PC-9 (cell line): Measurements from ENCODE around the gene CHRNG. TPM values are rescaled to one million over a fixed set of nuclear protein-coding genes. Genes with fewer than 3 reads are reported as not detected.

Source experiments
- Bru-seq: library from RNA; stranded (reverse); fragments of 400-500 nt; gene quantifications from one replicate; lab custom pipeline; 2021; lab: Mats Ljungman, UMichigan
- BruChase-seq, 2 experiments: library from RNA; stranded (reverse); fragments of 400-500 nt; gene quantifications; one replicate each; lab custom pipeline; 2021; lab: Mats Ljungman, UMichigan
- BruUV-seq: library from RNA; stranded (reverse); fragments of 400-500 nt; replicated peaks from 2 replicates; lab custom pipeline; 2021; lab: Mats Ljungman, UMichigan
- CTCF ChIA-PET: fragments of 300-600 bp; sonication (Branson Sonifier 250); formaldehyde crosslinking; loops from one replicate; lab custom pipeline; 2022; ENCODE audit warnings: antibody characterized with exemption; lab: Charles Lee
- POLR2A ChIA-PET: fragments of 300-600 bp; sonication (Branson Sonifier 250); formaldehyde crosslinking; loops from one replicate; lab custom pipeline; 2022; ENCODE audit warnings: antibody characterized with exemption; ENCODE audit not compliant: unreplicated experiment; lab: Charles Lee
- DNase-seq, 2 experiments: peaks; one replicate each; pipeline versions ENCODE4 v3.0.0 to v3.0.0-alpha.2; 2015 to 2022; ENCODE audit warnings: mixed read lengths in 1 of 2
- H2AFZ ChIP-seq: fragments of 200-600 bp; sonication (generic); 2 replicates; pipeline ENCODE4 v1.8.1; 2017; ENCODE audit warnings: antibody characterized with exemption
- H3F3A ChIP-seq: fragments of 200-600 bp; sonication (generic); 2 replicates; pipeline ENCODE4 v1.8.1; 2017; ENCODE audit warnings: antibody characterized with exemption, mild to moderate bottlenecking, low read depth; ENCODE audit not compliant: insufficient read depth
- H3K27ac ChIP-seq: fragments of 200-600 bp; sonication (generic); 2 replicates; pipeline ENCODE4 v1.6.1; 2016; ENCODE audit warnings: mixed run types
- H3K27me3 ChIP-seq: fragments of 200-600 bp; sonication (generic); 2 replicates; pipeline ENCODE4 v1.6.1; 2016; ENCODE audit warnings: low read depth, mixed run types; ENCODE audit not compliant: insufficient read depth
- H3K36me3 ChIP-seq: fragments of 200-600 bp; sonication (generic); 2 replicates; pipeline ENCODE4 v1.6.1; 2016; ENCODE audit warnings: low read depth, mixed run types
- H3K4me1 ChIP-seq: fragments of 200-600 bp; sonication (generic); replicated peaks from 2 replicates; pipeline ENCODE4 v1.6.1; 2016; ENCODE audit warnings: mixed run types; ENCODE audit not compliant: insufficient read depth
- H3K4me2 ChIP-seq: fragments of 200-600 bp; sonication (generic); 2 replicates; pipeline ENCODE4 v1.6.1; 2017; ENCODE audit warnings: mixed run types
- H3K4me3 ChIP-seq: fragments of 200-600 bp; sonication (generic); 2 replicates; pipeline ENCODE4 v1.6.1; 2016; ENCODE audit warnings: mixed run types
- H3K79me2 ChIP-seq: fragments of 200-600 bp; sonication (generic); 2 replicates; pipeline ENCODE4 v1.6.1; 2017; ENCODE audit warnings: low read depth, mixed run types
- H3K9me2 ChIP-seq: fragments of 200-600 bp; sonication (generic); 2 replicates; pipeline ENCODE4 v1.8.1; 2017; ENCODE audit warnings: mild to moderate bottlenecking; ENCODE audit not compliant: insufficient read depth
- H3K9me3 ChIP-seq: fragments of 200-600 bp; sonication (generic); 2 replicates; pipeline ENCODE4 v1.8.1; 2016; ENCODE audit warnings: low read depth; ENCODE audit not compliant: insufficient read depth
- H4K20me1 ChIP-seq: fragments of 200-600 bp; sonication (generic); 2 replicates; pipeline ENCODE4 v1.8.1; 2017; ENCODE audit not compliant: insufficient read depth
- EZH2 ChIP-seq: fragments of 200-600 bp; sonication (generic); IDR thresholded peaks from 2 replicates; pipeline ENCODE4 v1.8.0; 2017; ENCODE audit warnings: antibody characterized with exemption, low read depth
- intact Hi-C: fragments of 100-400 bp; cut with micrococcal nuclease; formaldehyde crosslinking; loops from one replicate; pipeline ENCODE4 v1.10.0; 2022; ENCODE audit not compliant: unreplicated experiment
- long read RNA-seq: library from polyadenylated mRNA; stranded (forward); transcript quantifications from one replicate; pipeline ENCODE4 v2.0.0, GENCODE V29; 2022
- total RNA-seq: library from RNA; stranded (reverse); gene quantifications from 2 replicates; pipeline ENCODE4 v1.2.3, GENCODE V29; 2021
- TF ChIP-seq, protein P1 (sequence below): fragments of 200-600 bp; sonication (generic); conservative IDR thresholded peaks from 2 replicates; pipeline ENCODE4 v1.6.1; 2017; ENCODE audit warnings: mixed run types, antibody characterized with exemption, mild to moderate bottlenecking, moderate library complexity

CHRNG gene, protein sequence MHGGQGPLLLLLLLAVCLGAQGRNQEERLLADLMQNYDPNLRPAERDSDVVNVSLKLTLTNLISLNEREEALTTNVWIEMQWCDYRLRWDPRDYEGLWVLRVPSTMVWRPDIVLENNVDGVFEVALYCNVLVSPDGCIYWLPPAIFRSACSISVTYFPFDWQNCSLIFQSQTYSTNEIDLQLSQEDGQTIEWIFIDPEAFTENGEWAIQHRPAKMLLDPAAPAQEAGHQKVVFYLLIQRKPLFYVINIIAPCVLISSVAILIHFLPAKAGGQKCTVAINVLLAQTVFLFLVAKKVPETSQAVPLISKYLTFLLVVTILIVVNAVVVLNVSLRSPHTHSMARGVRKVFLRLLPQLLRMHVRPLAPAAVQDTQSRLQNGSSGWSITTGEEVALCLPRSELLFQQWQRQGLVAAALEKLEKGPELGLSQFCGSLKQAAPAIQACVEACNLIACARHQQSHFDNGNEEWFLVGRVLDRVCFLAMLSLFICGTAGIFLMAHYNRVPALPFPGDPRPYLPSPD
- not detected in 2 replicates for total RNA-seq
- Bru-seq, nascent RNA, result not detected
- BruChase-seq, experiment 1, labeled RNA remaining after a 2-hour chase, result not detected
- not detected for BruChase-seq, experiment 2, labeled RNA remaining after a 6-hour chase
- long read RNA-seq, result 0 reads

DNA sequence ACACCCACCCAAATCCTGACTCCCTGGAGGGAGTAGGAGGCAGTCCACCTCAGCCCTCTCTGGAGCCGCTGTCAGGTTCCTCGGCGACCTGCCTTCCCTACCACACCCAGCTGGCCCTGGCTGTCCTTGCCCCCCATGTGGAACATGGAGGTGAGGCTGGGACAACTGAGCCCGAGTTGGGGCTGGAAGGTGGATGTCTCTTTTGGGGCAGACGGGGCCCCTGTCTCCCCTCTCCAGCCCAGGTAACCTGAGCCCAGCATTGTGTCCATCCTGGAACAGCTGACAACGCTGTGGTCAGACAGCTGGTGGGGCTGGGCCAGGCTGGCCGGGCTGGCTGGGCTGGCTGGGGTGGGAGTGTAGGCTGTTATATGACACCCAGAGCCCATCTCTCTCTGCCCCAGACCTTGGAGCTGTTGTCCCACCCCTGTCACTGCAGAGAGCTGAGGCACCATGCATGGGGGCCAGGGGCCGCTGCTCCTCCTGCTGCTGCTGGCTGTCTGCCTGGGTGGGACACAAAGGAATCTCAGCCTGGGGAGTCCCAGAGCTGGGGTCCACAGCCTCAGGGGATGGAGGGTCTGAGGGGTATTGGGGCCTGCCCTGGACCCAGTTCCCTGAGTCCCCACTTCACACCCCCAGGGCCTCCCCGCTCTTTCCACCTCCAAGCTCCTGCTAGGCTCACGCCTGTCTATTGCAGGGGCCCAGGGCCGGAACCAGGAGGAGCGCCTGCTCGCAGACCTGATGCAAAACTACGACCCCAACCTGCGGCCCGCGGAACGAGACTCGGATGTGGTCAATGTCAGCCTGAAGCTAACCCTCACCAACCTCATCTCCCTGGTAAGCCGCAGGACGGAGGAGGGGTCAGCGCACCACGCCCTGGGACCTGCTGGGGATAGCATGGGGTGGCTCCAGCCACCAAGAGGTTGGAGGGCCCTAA lies at the start of gene CHRNG:
Gene CHRNG (plus strand): TSS at position 395 of the 934 bp plus-strand sequence. CDS start 56 bp downstream, at position 451.
- Histone ChIP-seq H3K79me2 (no peaks in the 10 kb centered on the region), H3K9me2 (no peaks in the 10 kb centered on the region), H3K27ac (no peak within 1 kb of the TSS), H3K4me1 (no peaks in the 10 kb centered on the region), H2AFZ (no peak within 1 kb of the TSS), H3K4me3 (no peak within 1 kb of the TSS), H3K27me3 (no peaks in the 10 kb centered on the region), H4K20me1 (no peaks in the 10 kb centered on the region), H3K36me3 (no peaks in the 10 kb centered on the region), H3F3A (no peaks in the 10 kb centered on the region), H3K9me3 (0 out of 2 replicates have a peak, but pooled peaks cover 2% of the 10 kb centered on the region), H3K4me2 (no peak within 1 kb of the TSS)
- POLR2A ChIA-PET, result no interaction called here
- CTCF ChIA-PET, result interaction anchor here (0.5 to 0.7 kb wide), 2 partner anchors 63 to 106 kb away, joined by 3 to 4 read pairs; no protein-coding TSS in a partner anchor
- no peak for TF ChIP-seq EZH2
- TF ChIP-seq, protein P1, sequence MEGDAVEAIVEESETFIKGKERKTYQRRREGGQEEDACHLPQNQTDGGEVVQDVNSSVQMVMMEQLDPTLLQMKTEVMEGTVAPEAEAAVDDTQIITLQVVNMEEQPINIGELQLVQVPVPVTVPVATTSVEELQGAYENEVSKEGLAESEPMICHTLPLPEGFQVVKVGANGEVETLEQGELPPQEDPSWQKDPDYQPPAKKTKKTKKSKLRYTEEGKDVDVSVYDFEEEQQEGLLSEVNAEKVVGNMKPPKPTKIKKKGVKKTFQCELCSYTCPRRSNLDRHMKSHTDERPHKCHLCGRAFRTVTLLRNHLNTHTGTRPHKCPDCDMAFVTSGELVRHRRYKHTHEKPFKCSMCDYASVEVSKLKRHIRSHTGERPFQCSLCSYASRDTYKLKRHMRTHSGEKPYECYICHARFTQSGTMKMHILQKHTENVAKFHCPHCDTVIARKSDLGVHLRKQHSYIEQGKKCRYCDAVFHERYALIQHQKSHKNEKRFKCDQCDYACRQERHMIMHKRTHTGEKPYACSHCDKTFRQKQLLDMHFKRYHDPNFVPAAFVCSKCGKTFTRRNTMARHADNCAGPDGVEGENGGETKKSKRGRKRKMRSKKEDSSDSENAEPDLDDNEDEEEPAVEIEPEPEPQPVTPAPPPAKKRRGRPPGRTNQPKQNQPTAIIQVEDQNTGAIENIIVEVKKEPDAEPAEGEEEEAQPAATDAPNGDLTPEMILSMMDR, result no peak
- intact Hi-C loops, result no loop called here
- DNase-seq, result no peak
- BruUV-seq, result no TSS peak

DNA sequence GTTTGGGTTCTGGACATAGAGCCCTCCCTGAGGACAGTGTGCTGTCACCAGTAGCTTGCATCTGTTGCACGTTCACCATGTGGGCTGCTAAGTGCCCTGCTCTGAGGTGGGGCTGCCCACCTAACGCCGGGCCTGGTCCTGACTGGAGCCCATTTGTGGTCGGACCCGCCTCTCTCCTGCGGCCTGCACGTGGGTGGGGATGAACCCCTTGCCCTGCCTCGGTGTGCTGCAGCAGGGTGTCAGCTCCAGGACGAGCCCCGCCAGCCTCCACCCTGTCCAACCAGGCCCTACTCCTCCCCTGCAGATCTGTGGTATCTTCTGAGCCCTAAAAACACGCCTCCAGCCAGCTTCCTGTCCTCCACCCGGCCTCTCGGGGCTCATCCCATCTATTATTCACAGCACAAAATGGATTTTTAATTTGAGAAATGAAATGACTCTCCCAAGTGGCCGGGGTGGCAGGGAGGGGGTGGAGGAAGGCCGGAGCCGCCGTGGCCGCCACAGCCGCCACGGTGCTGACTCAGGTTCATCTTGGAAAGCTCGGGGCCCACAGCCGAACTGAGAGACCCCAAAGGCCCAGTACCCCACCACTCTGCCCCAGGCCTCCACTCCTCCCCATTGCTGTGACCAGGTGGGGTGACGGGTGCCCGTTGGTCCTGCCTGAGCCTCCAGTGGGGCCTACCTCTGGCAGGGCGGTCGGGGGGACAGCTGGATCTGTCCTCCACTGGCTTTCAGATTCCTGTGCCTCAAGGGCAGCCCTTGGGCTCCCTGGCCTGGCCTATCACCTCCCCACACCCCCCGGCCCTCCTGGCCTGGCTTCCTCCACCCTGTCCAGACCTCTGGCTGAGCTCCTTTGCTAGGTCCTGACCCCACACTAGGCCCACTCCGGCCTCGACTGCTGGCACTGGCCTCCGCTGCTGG lies 49.0 kb upstream of the CHRNG start:
- Histone ChIP-seq H3K79me2 (no peaks in the 10 kb centered on the region), H3K27me3 (0 out of 2 replicates have a peak, but pooled peaks cover 10% of the 10 kb centered on the region), H3K27ac (no peak overlapping the region), H3K4me2 (no peak overlapping the region), H4K20me1 (no peaks in the 10 kb centered on the region), H3K36me3 (no peaks in the 10 kb centered on the region), H3K9me3 (no peaks in the 10 kb centered on the region), H3K4me3 (no peak overlapping the region), H3K4me1 (no peaks in the 10 kb centered on the region), H3K9me2 (no peaks in the 10 kb centered on the region), H3F3A (no peaks in the 10 kb centered on the region), H2AFZ (no peak overlapping the region)
- DNase-seq, result no peak
- ChIA-PET CTCF (no interaction called here), POLR2A (no interaction called here)
- no TSS peak for BruUV-seq
- intact Hi-C loops, result no loop called here
- TF ChIP-seq, protein P1, result no peak
- TF ChIP-seq EZH2, result no peak
